ENCODE measurements around the gene ELOA. TPM values are rescaled to one million over a fixed set of nuclear protein-coding genes. Genes with fewer than 3 reads are reported as not detected.

The ELOA gene
- total RNA-seq, 4 donors from 2014 or later = 26.3 to 43.7 (median 31.2) TPM

- Histone ChIP-seq H3K4me1 (peaks cover 0 to 15% (median 0%) of the 10 kb centered on the region in 4 donors), H3K27ac (no peak overlapping the region), H3K9me3 (no peaks in the 10 kb centered on the region), H3K36me3 (peaks cover 0 to 2% (median 0%) of the 10 kb centered on the region in 3 donors), H3K4me3 (no peak overlapping the region), H3K27me3 (no peaks in the 10 kb centered on the region)
- DNase-seq = no peak
- TF ChIP-seq CTCF (IDR thresholded peaks at IDR 0.05) (no peak), POLR2A (IDR thresholded peaks at IDR 0.05) (no peak)
These were observed 1.7 kb upstream of the ELOA start for GRCh38 chr1:23741609-23742008.

GRCh38 chr1:23742670-23743286, 493 bp upstream of the ELOA start:
- DNase-seq = peak in 1 of 3 donors; percentile 58
- peaks cover 0 to 5% (median 0%) of the 10 kb centered on the region in 3 donors for H3K36me3 ChIP-seq
- TF ChIP-seq CTCF (IDR thresholded peaks at IDR 0.05) (no peak), POLR2A (IDR thresholded peaks at IDR 0.05) (no peak)
- no peaks in the 10 kb centered on the region for H3K27me3 ChIP-seq
- no peaks in the 10 kb centered on the region for H3K9me3 ChIP-seq
- H3K4me1 ChIP-seq = peaks cover 0 to 15% (median 0%) of the 10 kb centered on the region in 4 donors
- H3K27ac ChIP-seq = peak overlapping the region; percentile 88 to 97 (median 96)
- H3K4me3 ChIP-seq = peak overlapping the region; percentile 92 to 100 (median 98)

- Histone ChIP-seq H3K4me1 (peaks cover 0 to 15% (median 0%) of the 10 kb centered on the region in 4 donors), H3K36me3 (peaks cover 0 to 12% (median 0%) of the 10 kb centered on the region in 3 donors), H3K9me3 (no peaks in the 10 kb centered on the region), H3K27ac (no peak overlapping the region), H3K27me3 (no peaks in the 10 kb centered on the region), H3K4me3 (no peak overlapping the region)
- no peak for TF ChIP-seq POLR2A (IDR thresholded peaks at IDR 0.05)
- peak in 5 of 6 experiments; percentile 20 to 73 (median 63) for TF ChIP-seq CTCF (IDR thresholded peaks at IDR 0.05)
- DNase-seq = no peak
These were observed 2.2 kb downstream of the ELOA start for GRCh38 chr1:23745515-23745914.

- Histone ChIP-seq H3K4me3 (no peak overlapping the region), H3K36me3 (peaks cover 0 to 37% (median 0%) of the 10 kb centered on the region in 3 donors), H3K4me1 (peaks cover 0 to 15% (median 0%) of the 10 kb centered on the region in 4 donors), H3K9me3 (no peaks in the 10 kb centered on the region), H3K27ac (no peak overlapping the region), H3K27me3 (no peaks in the 10 kb centered on the region)
- no peak for DNase-seq
- TF ChIP-seq POLR2A (IDR thresholded peaks at IDR 0.05) = no peak
- no peak for TF ChIP-seq CTCF (IDR thresholded peaks at IDR 0.05)
These were observed 4.7 kb downstream of the ELOA start for GRCh38 chr1:23748016-23748415.

GRCh38 chr1:23751050-23751814, 8.0 kb downstream of the ELOA start:
- peaks cover 0 to 69% (median 0%) of the 10 kb centered on the region in 3 donors for H3K36me3 ChIP-seq
- DNase-seq = peak in 2 of 3 donors; percentile 41 to 66
- H3K9me3 ChIP-seq = no peaks in the 10 kb centered on the region
- no peaks in the 10 kb centered on the region for H3K27me3 ChIP-seq
- TF ChIP-seq CTCF (IDR thresholded peaks at IDR 0.05) = peak in 5 of 6 experiments; percentile 43 to 61 (median 57)
- no peak for TF ChIP-seq POLR2A (IDR thresholded peaks at IDR 0.05)
- no peaks in the 10 kb centered on the region for H3K4me1 ChIP-seq
- H3K4me3 ChIP-seq = no peak overlapping the region
- no peak overlapping the region for H3K27ac ChIP-seq

Measured in Peyer's patch (tissue), 4 donors.